PC-9 (cell line): ENCODE results near the gene TBC1D9B.

Source experiments
- EZH2 ChIP-seq: fragments of 200-600 bp; sonication (generic); IDR thresholded peaks from 2 replicates; pipeline ENCODE4 v1.8.0; 2017; ENCODE audit warnings: antibody characterized with exemption, low read depth
- TF ChIP-seq, protein P1 (sequence below): fragments of 200-600 bp; sonication (generic); conservative IDR thresholded peaks from 2 replicates; pipeline ENCODE4 v1.6.1; 2017; ENCODE audit warnings: mixed run types, antibody characterized with exemption, mild to moderate bottlenecking, moderate library complexity

DNA sequence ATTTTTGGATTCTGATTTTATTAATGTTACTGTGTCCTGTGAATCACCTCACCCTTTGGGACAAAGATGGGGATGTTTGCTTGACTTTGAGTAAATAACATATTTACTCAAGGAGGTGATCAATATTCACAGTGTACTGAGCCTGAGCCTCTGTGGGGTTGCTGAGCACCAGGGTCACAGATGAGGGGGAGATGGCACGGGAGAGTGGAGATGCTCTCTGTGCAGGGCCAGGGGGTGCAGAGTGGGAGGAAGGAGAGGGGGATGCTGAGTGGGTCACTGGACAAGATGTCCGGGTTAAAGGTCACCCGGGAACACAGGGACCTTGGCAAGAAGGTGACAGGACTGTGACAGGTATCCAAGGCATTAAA lies 83.0 kb downstream of the TBC1D9B start:
- TF ChIP-seq, protein P1, sequence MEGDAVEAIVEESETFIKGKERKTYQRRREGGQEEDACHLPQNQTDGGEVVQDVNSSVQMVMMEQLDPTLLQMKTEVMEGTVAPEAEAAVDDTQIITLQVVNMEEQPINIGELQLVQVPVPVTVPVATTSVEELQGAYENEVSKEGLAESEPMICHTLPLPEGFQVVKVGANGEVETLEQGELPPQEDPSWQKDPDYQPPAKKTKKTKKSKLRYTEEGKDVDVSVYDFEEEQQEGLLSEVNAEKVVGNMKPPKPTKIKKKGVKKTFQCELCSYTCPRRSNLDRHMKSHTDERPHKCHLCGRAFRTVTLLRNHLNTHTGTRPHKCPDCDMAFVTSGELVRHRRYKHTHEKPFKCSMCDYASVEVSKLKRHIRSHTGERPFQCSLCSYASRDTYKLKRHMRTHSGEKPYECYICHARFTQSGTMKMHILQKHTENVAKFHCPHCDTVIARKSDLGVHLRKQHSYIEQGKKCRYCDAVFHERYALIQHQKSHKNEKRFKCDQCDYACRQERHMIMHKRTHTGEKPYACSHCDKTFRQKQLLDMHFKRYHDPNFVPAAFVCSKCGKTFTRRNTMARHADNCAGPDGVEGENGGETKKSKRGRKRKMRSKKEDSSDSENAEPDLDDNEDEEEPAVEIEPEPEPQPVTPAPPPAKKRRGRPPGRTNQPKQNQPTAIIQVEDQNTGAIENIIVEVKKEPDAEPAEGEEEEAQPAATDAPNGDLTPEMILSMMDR = no peak
- TF ChIP-seq EZH2 = no peak
